Activated CD8-positive, alpha-beta T cell treated with anti-CD3 and anti-CD28 coated beads for 36 hours (primary cell): ENCODE measurements around the gene ZNF318. TPM values are rescaled to one million over a fixed set of nuclear protein-coding genes. Genes with fewer than 3 reads are reported as not detected.
"Not testable (repeated sequence)": the region's sequence is repeated elsewhere in the genome, so short reads cannot be mapped to it uniquely, and the experiment has no call there.

Experiments used
- ATAC-seq: fragments of 200-7000 bp; cut with Tn5 transposase; one replicate; pipeline ENCODE4 v1.10.0; 2021; ENCODE audit warnings: mild to moderate bottlenecking, moderate library complexity
- CTCF ChIA-PET: fragments of 350-600 bp; sonication (Branson Sonifier 250); formaldehyde crosslinking; loops from one replicate; lab custom pipeline; 2021; ENCODE audit warnings: antibody characterized with exemption; lab: Charles Lee
- POLR2A ChIA-PET: fragments of 350-600 bp; sonication (Branson Sonifier 250); formaldehyde crosslinking; loops from one replicate; lab custom pipeline; 2021; ENCODE audit warnings: antibody characterized with exemption; lab: Charles Lee
- DNase-seq: peaks from one replicate; pipeline ENCODE4 v3.0.0-alpha.2; 2020
- H3K27ac Mint-ChIP-seq: one replicate; pipeline ENCODE4 v1.8.0; 2021; ENCODE audit warnings: mild to moderate bottlenecking, mixed read lengths
- H3K27me3 Mint-ChIP-seq: one replicate; pipeline ENCODE4 v1.8.0; 2021; ENCODE audit warnings: mixed read lengths
- H3K36me3 Mint-ChIP-seq: one replicate; pipeline ENCODE4 v1.8.0; 2021; ENCODE audit warnings: low read depth, mixed read lengths
- H3K4me1 Mint-ChIP-seq: one replicate; pipeline ENCODE4 v1.8.0; 2021; ENCODE audit warnings: low read depth, mixed read lengths
- H3K4me3 Mint-ChIP-seq: one replicate; pipeline ENCODE4 v1.8.0; 2021; ENCODE audit warnings: mild to moderate bottlenecking, moderate library complexity, mixed read lengths
- H3K9me3 Mint-ChIP-seq: one replicate; pipeline ENCODE4 v1.8.0; 2021; ENCODE audit warnings: mixed read lengths
- intact Hi-C: fragments of 100-400 bp; cut with micrococcal nuclease; formaldehyde crosslinking; loops from one replicate; pipeline ENCODE4 v1.10.0; 2022
- total RNA-seq, 2 experiments: library from RNA; stranded (reverse); gene quantifications; one replicate each; pipeline ENCODE4 v1.2.3, GENCODE V29; 2021
- TF ChIP-seq, protein P1 (sequence below): fragments of 200-600 bp; IDR thresholded peaks from one replicate; pipeline ENCODE4 v1.8.0; 2022; ENCODE audit warnings: antibody characterized with exemption, mild to moderate bottlenecking

Gene ZNF318
- total RNA-seq, 2 experiments from 2014 or later: 13.1 to 13.5 TPM

DNA sequence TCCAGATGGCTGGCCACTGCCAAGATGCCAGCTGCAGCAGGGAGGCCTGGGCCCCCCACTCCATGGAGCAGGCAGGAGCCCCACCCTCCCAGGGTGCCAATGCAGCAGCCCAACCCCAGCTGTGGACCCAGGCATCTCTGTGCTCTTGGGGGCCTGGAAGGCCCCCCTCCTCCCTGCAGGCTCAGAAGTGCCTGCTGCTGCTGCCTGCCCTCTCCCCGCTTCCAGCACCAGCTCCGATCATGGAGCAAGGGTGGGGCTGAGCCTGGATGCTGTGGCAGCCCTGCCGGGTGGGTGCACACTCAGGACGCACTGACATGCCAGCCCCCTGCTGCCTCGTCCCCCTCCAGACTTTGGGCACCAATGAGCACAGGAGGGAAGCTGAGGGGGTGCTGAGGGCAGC lies 43.1 kb upstream of the ZNF318 start:
- CTCF ChIA-PET: interaction anchor here (0.9 kb wide), 1 partner anchor 10 kb away, joined by 4 read pairs; no protein-coding TSS in a partner anchor
- Mint-ChIP-seq H3K4me3 (no peak overlapping the region), H3K27ac (no peak overlapping the region), H3K36me3 (no peaks in the 10 kb centered on the region), H3K9me3 (no peaks in the 10 kb centered on the region), H3K4me1 (no peaks in the 10 kb centered on the region), H3K27me3 (no peaks in the 10 kb centered on the region)
- POLR2A ChIA-PET: no interaction called here
- TF ChIP-seq, protein P1, sequence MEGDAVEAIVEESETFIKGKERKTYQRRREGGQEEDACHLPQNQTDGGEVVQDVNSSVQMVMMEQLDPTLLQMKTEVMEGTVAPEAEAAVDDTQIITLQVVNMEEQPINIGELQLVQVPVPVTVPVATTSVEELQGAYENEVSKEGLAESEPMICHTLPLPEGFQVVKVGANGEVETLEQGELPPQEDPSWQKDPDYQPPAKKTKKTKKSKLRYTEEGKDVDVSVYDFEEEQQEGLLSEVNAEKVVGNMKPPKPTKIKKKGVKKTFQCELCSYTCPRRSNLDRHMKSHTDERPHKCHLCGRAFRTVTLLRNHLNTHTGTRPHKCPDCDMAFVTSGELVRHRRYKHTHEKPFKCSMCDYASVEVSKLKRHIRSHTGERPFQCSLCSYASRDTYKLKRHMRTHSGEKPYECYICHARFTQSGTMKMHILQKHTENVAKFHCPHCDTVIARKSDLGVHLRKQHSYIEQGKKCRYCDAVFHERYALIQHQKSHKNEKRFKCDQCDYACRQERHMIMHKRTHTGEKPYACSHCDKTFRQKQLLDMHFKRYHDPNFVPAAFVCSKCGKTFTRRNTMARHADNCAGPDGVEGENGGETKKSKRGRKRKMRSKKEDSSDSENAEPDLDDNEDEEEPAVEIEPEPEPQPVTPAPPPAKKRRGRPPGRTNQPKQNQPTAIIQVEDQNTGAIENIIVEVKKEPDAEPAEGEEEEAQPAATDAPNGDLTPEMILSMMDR: no peak
- intact Hi-C loops: no loop called here
- no peak for ATAC-seq
- DNase-seq: no peak

DNA sequence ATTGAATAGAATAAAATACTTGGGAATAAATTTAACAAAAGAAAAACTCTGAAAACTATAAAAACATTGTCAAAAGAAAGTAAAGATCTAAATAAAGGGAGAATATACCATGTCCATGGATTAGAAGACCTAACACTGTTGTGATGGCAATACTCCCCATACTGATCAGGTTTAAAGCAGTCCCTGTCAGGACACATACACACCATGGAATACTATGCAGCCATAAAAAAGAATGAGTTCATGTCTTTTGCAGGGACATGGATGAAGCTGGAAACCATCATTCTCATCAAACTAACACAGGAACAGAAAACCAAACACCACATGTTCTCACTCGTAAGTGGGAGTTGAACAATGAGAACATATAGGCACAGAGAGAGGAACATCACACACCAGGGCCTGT lies 41.3 kb upstream of the ZNF318 start:
- H3K4me1 Mint-ChIP-seq, H3K9me3 Mint-ChIP-seq, POLR2A ChIA-PET, ATAC-seq, DNase-seq, H3K27ac Mint-ChIP-seq, H3K4me3 Mint-ChIP-seq, intact Hi-C loops, CTCF ChIA-PET, H3K36me3 Mint-ChIP-seq, H3K27me3 Mint-ChIP-seq: not testable (repeated sequence)

DNA sequence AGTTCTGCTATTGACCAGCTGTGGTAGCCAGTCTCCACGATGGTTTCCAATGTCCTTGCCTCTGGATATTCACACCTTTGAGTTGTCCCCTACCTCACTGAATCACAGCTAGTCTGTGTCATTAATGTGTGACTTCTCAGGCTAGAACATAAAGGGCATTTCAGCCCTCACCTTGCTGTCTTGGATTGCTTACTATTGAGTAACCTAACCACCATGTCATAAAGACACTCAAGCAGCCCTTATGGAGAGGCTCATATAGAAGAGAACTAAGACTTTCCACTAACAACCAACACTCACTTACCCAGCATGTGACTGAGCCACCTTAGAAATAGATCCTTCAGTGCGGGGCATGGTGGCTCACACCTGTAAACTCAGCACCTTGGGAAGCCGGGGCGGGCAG lies 38.8 kb upstream of the ZNF318 start:
- ATAC-seq: no peak
- TF ChIP-seq, protein P1: no peak
- no peaks in the 10 kb centered on the region for H3K4me1 Mint-ChIP-seq
- no peaks in the 10 kb centered on the region for H3K36me3 Mint-ChIP-seq
- no peak for DNase-seq
- no peaks in the 10 kb centered on the region for H3K9me3 Mint-ChIP-seq
- intact Hi-C loops: no loop called here
- no peak overlapping the region for H3K4me3 Mint-ChIP-seq
- H3K27me3 Mint-ChIP-seq: peaks cover 5% of the 10 kb centered on the region
- ChIA-PET CTCF (interaction anchor here (1.0 kb wide), 1 partner anchor 11 kb away, joined by 3 read pairs; no protein-coding TSS in a partner anchor), POLR2A (interaction anchor here (0.5 kb wide), 1 partner anchor 608 kb away, joined by 4 read pairs; no protein-coding TSS in a partner anchor)
- no peak overlapping the region for H3K27ac Mint-ChIP-seq

DNA sequence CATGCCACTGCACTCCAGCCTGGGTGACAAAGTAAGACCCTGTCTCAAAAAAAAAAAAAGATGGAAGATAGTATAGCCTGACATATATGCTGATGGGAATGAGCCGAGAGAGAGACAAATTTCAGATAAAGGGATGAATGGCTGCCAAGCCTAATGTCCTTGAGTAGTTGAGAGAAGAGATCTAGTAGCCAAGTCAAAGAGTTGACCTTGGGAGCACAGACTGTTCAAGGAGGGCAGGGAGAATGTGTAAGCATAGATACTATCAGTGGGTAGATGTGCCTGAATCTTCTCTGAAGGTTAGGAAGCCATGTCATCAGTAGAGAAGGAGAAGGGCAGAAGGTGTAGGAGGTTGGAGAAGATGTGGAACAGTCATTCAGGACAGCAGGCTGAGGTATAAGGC lies 37.8 kb upstream of the ZNF318 start:
- no peaks in the 10 kb centered on the region for H3K36me3 Mint-ChIP-seq
- intact Hi-C loops: no loop called here
- ATAC-seq: no peak
- ChIA-PET CTCF (no interaction called here), POLR2A (no interaction called here)
- H3K27ac Mint-ChIP-seq: no peak overlapping the region
- DNase-seq: no peak
- H3K27me3 Mint-ChIP-seq: peaks cover 5% of the 10 kb centered on the region
- no peaks in the 10 kb centered on the region for H3K4me1 Mint-ChIP-seq
- no peaks in the 10 kb centered on the region for H3K9me3 Mint-ChIP-seq
- TF ChIP-seq, protein P1: no peak
- H3K4me3 Mint-ChIP-seq: no peak overlapping the region

DNA sequence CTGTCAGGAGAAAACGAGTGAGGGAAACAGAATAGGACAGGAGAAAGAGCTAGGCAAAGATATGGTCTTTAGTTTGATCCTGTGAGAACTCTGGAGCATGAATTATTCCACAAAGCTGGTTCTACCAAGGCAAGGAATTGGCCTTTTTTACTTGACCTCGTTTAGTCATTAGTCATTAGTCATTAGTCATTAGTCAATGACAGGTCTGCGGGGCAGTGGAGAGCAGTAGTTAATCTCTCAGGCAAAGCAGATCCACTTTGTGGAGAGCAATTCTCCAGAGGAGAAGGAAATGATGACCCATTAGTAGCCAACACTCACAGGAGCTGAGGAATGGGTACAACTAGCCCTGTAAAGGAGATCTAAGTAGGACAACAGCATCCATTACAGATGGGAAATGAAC lies 35.9 kb upstream of the ZNF318 start:
- ATAC-seq (no peak), DNase-seq (no peak)
- H3K4me1 Mint-ChIP-seq: no peaks in the 10 kb centered on the region
- POLR2A ChIA-PET: no interaction called here
- CTCF ChIA-PET: no interaction called here
- H3K36me3 Mint-ChIP-seq: no peaks in the 10 kb centered on the region
- intact Hi-C loops: no loop called here
- H3K9me3 Mint-ChIP-seq: no peaks in the 10 kb centered on the region
- TF ChIP-seq, protein P1: no peak
- peaks cover 5% of the 10 kb centered on the region for H3K27me3 Mint-ChIP-seq
- H3K27ac Mint-ChIP-seq: no peak overlapping the region
- no peak overlapping the region for H3K4me3 Mint-ChIP-seq

DNA sequence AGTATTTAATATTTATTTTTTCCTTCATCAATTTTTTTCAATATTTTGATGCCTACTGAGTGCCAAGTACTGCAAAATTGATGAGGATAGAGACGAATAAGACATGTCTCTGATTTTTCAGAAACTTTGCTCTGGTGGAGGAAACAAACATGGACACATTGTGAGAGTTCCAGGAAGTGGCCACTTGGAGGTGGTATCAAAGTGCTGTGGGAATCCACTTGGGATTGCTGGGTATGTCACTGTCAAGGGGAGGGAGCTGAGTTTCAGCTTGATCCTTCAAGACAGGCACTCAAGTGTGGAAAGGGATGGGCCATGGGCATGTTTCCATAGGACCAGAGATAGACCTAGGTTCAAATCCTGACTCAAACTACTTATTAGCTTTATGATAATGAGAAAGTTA lies 33.4 kb upstream of the ZNF318 start:
- H3K4me3 Mint-ChIP-seq: no peak overlapping the region
- intact Hi-C loops: no loop called here
- no peak overlapping the region for H3K27ac Mint-ChIP-seq
- peaks cover 1% of the 10 kb centered on the region for H3K4me1 Mint-ChIP-seq
- peaks cover 5% of the 10 kb centered on the region for H3K27me3 Mint-ChIP-seq
- POLR2A ChIA-PET: no interaction called here
- H3K36me3 Mint-ChIP-seq: no peaks in the 10 kb centered on the region
- ATAC-seq (no peak), DNase-seq (no peak)
- CTCF ChIA-PET: interaction anchor here (0.7 to 1.2 kb wide), 2 partner anchors 95 to 103 kb away, joined by 3 to 4 read pairs; partner anchors contain the start of gene CRIP3
- TF ChIP-seq, protein P1: no peak
- H3K9me3 Mint-ChIP-seq: no peaks in the 10 kb centered on the region
